ENCODE data around the gene NEURL3.

DNA sequence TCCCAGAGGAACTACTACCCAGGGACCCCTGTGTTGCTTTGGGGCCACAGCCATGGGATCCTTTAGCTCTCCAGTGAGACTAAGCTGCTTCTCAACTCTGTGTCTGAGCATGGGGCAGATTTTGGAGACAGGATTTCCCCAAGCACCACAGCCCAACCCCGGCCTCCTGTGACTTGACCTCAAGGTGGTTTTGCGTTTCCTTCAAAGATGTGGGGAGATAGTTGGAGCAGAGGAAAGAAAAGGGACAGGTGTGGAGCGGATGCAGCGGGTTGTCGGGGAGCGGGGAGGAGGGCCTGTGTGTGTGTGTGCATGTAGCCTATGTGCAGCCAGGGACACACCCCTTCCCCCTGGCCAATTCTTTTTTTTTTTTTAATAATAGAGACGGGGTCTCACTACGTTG lies 41.6 kb upstream of the NEURL3 start:
- TF ChIP-seq, protein P1, sequence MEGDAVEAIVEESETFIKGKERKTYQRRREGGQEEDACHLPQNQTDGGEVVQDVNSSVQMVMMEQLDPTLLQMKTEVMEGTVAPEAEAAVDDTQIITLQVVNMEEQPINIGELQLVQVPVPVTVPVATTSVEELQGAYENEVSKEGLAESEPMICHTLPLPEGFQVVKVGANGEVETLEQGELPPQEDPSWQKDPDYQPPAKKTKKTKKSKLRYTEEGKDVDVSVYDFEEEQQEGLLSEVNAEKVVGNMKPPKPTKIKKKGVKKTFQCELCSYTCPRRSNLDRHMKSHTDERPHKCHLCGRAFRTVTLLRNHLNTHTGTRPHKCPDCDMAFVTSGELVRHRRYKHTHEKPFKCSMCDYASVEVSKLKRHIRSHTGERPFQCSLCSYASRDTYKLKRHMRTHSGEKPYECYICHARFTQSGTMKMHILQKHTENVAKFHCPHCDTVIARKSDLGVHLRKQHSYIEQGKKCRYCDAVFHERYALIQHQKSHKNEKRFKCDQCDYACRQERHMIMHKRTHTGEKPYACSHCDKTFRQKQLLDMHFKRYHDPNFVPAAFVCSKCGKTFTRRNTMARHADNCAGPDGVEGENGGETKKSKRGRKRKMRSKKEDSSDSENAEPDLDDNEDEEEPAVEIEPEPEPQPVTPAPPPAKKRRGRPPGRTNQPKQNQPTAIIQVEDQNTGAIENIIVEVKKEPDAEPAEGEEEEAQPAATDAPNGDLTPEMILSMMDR (conservative IDR thresholded peaks at IDR 0.05 in 1 of 2, IDR thresholded peaks at IDR 0.05 in 1 of 2; ENCODE audit: low read depth in 1 of 2, low read length in 2 of 2): no peak
- TF ChIP-seq EZH2 (IDR thresholded peaks at IDR 0.05; ENCODE audit: low read length, missing control alignments): no peak
